T-cell (primary cell): ENCODE measurements around the gene NRGN. TPM values are rescaled to one million over a fixed set of nuclear protein-coding genes. Genes with fewer than 3 reads are reported as not detected.

Experiments used
- ATAC-seq, 4 experiments: fragments of 200-7000 bp in 3 of 4; fragments of 150-1000 bp in 1 of 4; cut with Tn5 transposase; replicated peaks in 1 of 4; 1 replicate in 3 of 4; 2 replicates in 1 of 4; pipeline ENCODE4 v1.10.0; 2021; ENCODE audit warnings: moderate library complexity in 3 of 4, mild to moderate bottlenecking in 2 of 4, moderate number of reproducible peaks in 1 of 4
- CTCF ChIA-PET, 2 donors: fragments of 300-600 bp; sonication (Branson Sonifier 250); formaldehyde crosslinking; loops; one replicate each; lab custom pipeline; 2022; ENCODE audit warnings: antibody characterized with exemption in 2 of 2; lab: Charles Lee
- POLR2A ChIA-PET, 2 donors: fragments of 300-600 bp; sonication (Branson Sonifier 250); formaldehyde crosslinking; loops; one replicate each; lab custom pipeline; 2022; ENCODE audit warnings: antibody characterized with exemption in 2 of 2; lab: Charles Lee
- DNase-seq, 35 experiments: peaks; one replicate each; pipeline versions ENCODE4 v3.0.0 to v3.0.0-alpha.2; 2013 to 2023
- H3K27ac ChIP-seq: one replicate; pipeline ENCODE4 v1.5.1; 2013; ENCODE audit warnings: low read length
- H3K27me3 ChIP-seq, 2 experiments: replicated peaks in 1 of 2; 1 replicate in 1 of 2; 2 replicates in 1 of 2; pipeline versions ENCODE4 v1.6.1 to v1.7.0; 2013; ENCODE audit warnings: low read length in 1 of 2, mixed read lengths in 1 of 2; ENCODE audit not compliant: control insufficient read depth in 2 of 2, insufficient read depth in 2 of 2; ENCODE audit errors: extremely low read depth in 1 of 2
- H3K36me3 ChIP-seq, 2 donors: 1 replicate in 1 of 2; 2 replicates in 1 of 2; pipeline versions ENCODE4 v1.6.1 to v1.7.0; 2013; ENCODE audit warnings: low read length in 1 of 2; ENCODE audit not compliant: control insufficient read depth in 2 of 2, insufficient read depth in 1 of 2; ENCODE audit errors: extremely low read depth in 1 of 2
- H3K4me1 ChIP-seq, 2 experiments: 1 replicate in 1 of 2; 2 replicates in 1 of 2; pipeline versions ENCODE4 v1.6.1 to v1.7.0; 2013; ENCODE audit warnings: low read length in 2 of 2, mixed read lengths in 1 of 2; ENCODE audit not compliant: insufficient read depth in 2 of 2, control insufficient read depth in 1 of 2; ENCODE audit errors: extremely low read depth in 1 of 2
- H3K4me3 ChIP-seq, 2 donors: 1 replicate in 1 of 2; 2 replicates in 1 of 2; pipeline versions ENCODE4 v1.5.1 to v1.7.0; 2013; ENCODE audit warnings: mild to moderate bottlenecking in 2 of 2, low read length in 1 of 2, moderate library complexity in 1 of 2; ENCODE audit not compliant: control insufficient read depth in 1 of 2; ENCODE audit errors: extremely low read depth in 1 of 2
- H3K9me3 ChIP-seq: 2 replicates; pipeline ENCODE4 v1.7.0; 2013
- H3K27ac Mint-ChIP-seq, 2 donors: one replicate each; pipeline ENCODE4 v1.8.0; 2020 to 2021; ENCODE audit warnings: mild to moderate bottlenecking in 2 of 2, mixed read lengths in 2 of 2
- H3K27me3 Mint-ChIP-seq, 2 donors: one replicate each; pipeline ENCODE4 v1.8.0; 2021 to 2022; ENCODE audit warnings: mixed read lengths in 2 of 2
- H3K36me3 Mint-ChIP-seq: one replicate; pipeline ENCODE4 v1.8.0; 2021; ENCODE audit warnings: mixed read lengths
- H3K4me1 Mint-ChIP-seq, 3 donors: one replicate each; pipeline ENCODE4 v1.8.0; 2020 to 2022; ENCODE audit warnings: mixed read lengths in 3 of 3, mild to moderate bottlenecking in 1 of 3
- H3K4me3 Mint-ChIP-seq, 3 donors: one replicate each; pipeline ENCODE4 v1.8.0; 2020 to 2022; ENCODE audit warnings: mild to moderate bottlenecking in 3 of 3, mixed read lengths in 3 of 3, moderate library complexity in 3 of 3
- H3K9me3 Mint-ChIP-seq, 3 donors: one replicate each; pipeline ENCODE4 v1.8.0; 2020 to 2022; ENCODE audit warnings: mixed read lengths in 3 of 3
- WGBS: methylation state at CpG from one replicate; pipeline ENCODE4 v1.1.5; 2013; ENCODE audit warnings: missing lambda C conversion rate; ENCODE audit not compliant: insufficient coverage; 5-methylcytosine and 5-hydroxymethylcytosine counted together
- total RNA-seq, 35 experiments: library from RNA in 6 of 35; stranded (reverse) in 6 of 35; fragments of 120-200 nt in 1 of 35; gene quantifications; one replicate each; pipeline versions ENCODE4 v1.2.1 to v1.2.4 and lab custom pipeline; 2013 to 2026

NRGN gene
- total RNA-seq, 5 donors from 2014 or later (not counting 1 experiment from before 2014, with no cell fraction given), result 0.26 to 11.0 (median 0.89) TPM

- Mint-ChIP-seq H3K36me3 (no peaks in the 10 kb centered on the region), H3K4me3 (no peak overlapping the region), H3K27me3 (peaks cover 5 to 8% of the 10 kb centered on the region in 2 donors), H3K27ac (no peak overlapping the region), H3K4me1 (peaks cover 13 to 18% (median 18%) of the 10 kb centered on the region in 3 donors), H3K9me3 (no peaks in the 10 kb centered on the region)
- ChIA-PET CTCF (interaction anchor here in 1 of 2 donors (1.1 kb wide), 1 partner anchor 10 kb away, joined by 4 read pairs; no protein-coding TSS in a partner anchor), POLR2A (no interaction called here)
- Histone ChIP-seq H3K4me3 (no peak overlapping the region), H3K27me3 (peaks cover 0 to 32% of the 10 kb centered on the region in 2 experiments), H3K27ac (no peak overlapping the region), H3K9me3 (no peaks in the 10 kb centered on the region), H3K36me3 (no peaks in the 10 kb centered on the region), H3K4me1 (peaks cover 8 to 16% of the 10 kb centered on the region in 2 experiments)
- no peak for ATAC-seq
- no peak for DNase-seq
- 27% methylated on average over 2 of the region's 3 CpGs for WGBS
Measured at GRCh38 chr11:124736736-124737135, 3.0 kb upstream of the NRGN start.

GRCh38 chr11:124737638-124738305 is 2.0 kb upstream of the NRGN start:
- no peak overlapping the region for H3K27ac Mint-ChIP-seq

GRCh38 chr11:124738713-124739478 is 846 bp upstream of the NRGN start:
- Histone ChIP-seq H3K36me3 (no peaks in the 10 kb centered on the region), H3K4me1 (peaks cover 8 to 16% of the 10 kb centered on the region in 2 experiments), H3K27me3 (peaks cover 0 to 38% of the 10 kb centered on the region in 2 experiments), H3K4me3 (peak overlapping the region; percentile 59 to 64), H3K27ac (no peak overlapping the region), H3K9me3 (no peaks in the 10 kb centered on the region)
- Mint-ChIP-seq H3K27ac (peak overlapping the region in 1 of 2 donors; percentile 32), H3K27me3 (peaks cover 7 to 9% of the 10 kb centered on the region in 2 donors), H3K4me1 (peaks cover 13 to 18% (median 18%) of the 10 kb centered on the region in 3 donors), H3K36me3 (no peaks in the 10 kb centered on the region), H3K9me3 (no peaks in the 10 kb centered on the region), H3K4me3 (peak overlapping the region; percentile 74 to 86 (median 83))
- ChIA-PET POLR2A (interaction anchor here (0.6 to 0.8 kb wide), 2 partner anchors 15 to 50 kb away, joined by 3 to 4 read pairs; no protein-coding TSS in a partner anchor), CTCF (interaction anchor here (1.1 to 1.4 kb wide), 4 partner anchors 9 to 70 kb away, joined by 3 to 4 read pairs (median 3); no protein-coding TSS in a partner anchor)
- ATAC-seq (no peak), DNase-seq (no peak)
- WGBS, result 91% methylated on average over 17 of the region's 21 CpGs

More at GRCh38 chr11:124737638-124738305, 2.0 kb upstream of the NRGN start:
- ChIA-PET POLR2A (no interaction called here), CTCF (interaction anchor here in 1 of 2 donors (1.1 to 1.4 kb wide), 2 partner anchors 9 to 11 kb away, joined by 3 to 4 read pairs; no protein-coding TSS in a partner anchor)
- 67% methylated on average over 1 of the region's 7 CpGs for WGBS
- H3K27me3 ChIP-seq, result peaks cover 0 to 36% of the 10 kb centered on the region in 2 experiments
- no peak for DNase-seq
- Mint-ChIP-seq H3K9me3 (no peaks in the 10 kb centered on the region), H3K4me3 (no peak overlapping the region), H3K4me1 (peaks cover 13 to 18% (median 18%) of the 10 kb centered on the region in 3 donors), H3K36me3 (no peaks in the 10 kb centered on the region), H3K27me3 (peaks cover 7 to 9% of the 10 kb centered on the region in 2 donors)
- H3K27ac ChIP-seq, result no peak overlapping the region
- H3K9me3 ChIP-seq, result no peaks in the 10 kb centered on the region
- no peak for ATAC-seq
- H3K4me1 ChIP-seq, result peaks cover 8 to 16% of the 10 kb centered on the region in 2 experiments
- no peak overlapping the region for H3K4me3 ChIP-seq
- H3K36me3 ChIP-seq, result no peaks in the 10 kb centered on the region

- H3K9me3 ChIP-seq, result no peaks in the 10 kb centered on the region
- H3K27me3 ChIP-seq, result peaks cover 0 to 38% of the 10 kb centered on the region in 2 experiments
- no peaks in the 10 kb centered on the region for H3K36me3 ChIP-seq
- no peak overlapping the region for H3K27ac Mint-ChIP-seq
- H3K4me1 Mint-ChIP-seq, result peaks cover 18 to 22% (median 19%) of the 10 kb centered on the region in 3 donors
- DNase-seq (peak in 27 of 35 experiments; percentile 30 to 72 (median 43)), ATAC-seq (peak; percentile 39 to 54 (median 40))
- WGBS, result 1% methylated on average over 30 of the region's 37 CpGs
- H3K4me1 ChIP-seq, result peaks cover 8 to 20% of the 10 kb centered on the region in 2 experiments
- no peaks in the 10 kb centered on the region for H3K36me3 Mint-ChIP-seq
- peaks cover 7 to 9% of the 10 kb centered on the region in 2 donors for H3K27me3 Mint-ChIP-seq
- CTCF ChIA-PET, result interaction anchor here (0.6 to 1.4 kb wide), 4 partner anchors 12 to 99 kb away, joined by 3 to 13 read pairs (median 4); no protein-coding TSS in a partner anchor
- POLR2A ChIA-PET, result no interaction called here
- no peak overlapping the region for H3K27ac ChIP-seq
- peak overlapping the region; percentile 74 to 86 (median 83) for H3K4me3 Mint-ChIP-seq
- no peaks in the 10 kb centered on the region for H3K9me3 Mint-ChIP-seq
- H3K4me3 ChIP-seq, result peak overlapping the region; percentile 59 to 86
Measured at GRCh38 chr11:124740277-124740882, 638 bp downstream of the NRGN start.

DNA sequence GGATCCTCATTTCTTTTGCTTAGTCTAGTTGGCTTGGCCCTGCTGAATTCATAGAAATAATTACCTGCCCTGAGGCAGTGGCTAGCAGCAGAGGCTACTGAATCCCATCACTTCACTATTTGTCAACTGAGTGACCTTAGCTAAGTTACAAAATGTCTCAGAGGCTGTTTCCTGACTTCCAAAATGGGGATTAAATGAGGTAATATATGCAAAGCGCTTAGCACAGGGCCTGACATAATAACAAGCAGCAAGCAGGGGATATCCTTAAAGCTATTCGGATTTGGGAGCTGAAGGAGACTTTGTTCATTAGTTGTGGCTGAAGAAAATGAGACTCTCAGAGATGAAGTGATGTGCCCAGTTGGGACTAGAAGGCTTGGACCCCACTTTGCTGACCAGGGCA is 2.8 kb downstream of the NRGN start:
- H3K27ac ChIP-seq, result no peak overlapping the region
- ChIA-PET CTCF (interaction anchor here in 1 of 2 donors (0.9 to 1.5 kb wide), 2 partner anchors 49 to 134 kb away, joined by 3 read pairs; no protein-coding TSS in a partner anchor), POLR2A (no interaction called here)
- no peaks in the 10 kb centered on the region for H3K36me3 ChIP-seq
- Mint-ChIP-seq H3K9me3 (no peaks in the 10 kb centered on the region), H3K27ac (no peak overlapping the region), H3K4me3 (no peak overlapping the region), H3K27me3 (peaks cover 7 to 9% of the 10 kb centered on the region in 2 donors), H3K36me3 (no peaks in the 10 kb centered on the region), H3K4me1 (peaks cover 26 to 31% (median 28%) of the 10 kb centered on the region in 3 donors)
- peaks cover 10 to 33% of the 10 kb centered on the region in 2 experiments for H3K4me1 ChIP-seq
- no peak for DNase-seq
- no peak overlapping the region for H3K4me3 ChIP-seq
- H3K27me3 ChIP-seq, result peaks cover 0 to 32% of the 10 kb centered on the region in 2 experiments
- no peak for ATAC-seq
- no peaks in the 10 kb centered on the region for H3K9me3 ChIP-seq
- 90% methylated on average over 2 of the region's 2 CpGs for WGBS
